Regular cardiac myocyte (primary cell): Measurements from ENCODE around the gene ERI3. TPM values are rescaled to one million over a fixed set of nuclear protein-coding genes. Genes with fewer than 3 reads are reported as not detected.

Experiments
- total RNA-seq: library from RNA; depleted of rRNA; stranded (reverse); fragments of >200 nt; gene quantifications from 2 replicates; pipeline ENCODE4 v1.2.3, GENCODE V29; 2014

ERI3 gene, protein sequence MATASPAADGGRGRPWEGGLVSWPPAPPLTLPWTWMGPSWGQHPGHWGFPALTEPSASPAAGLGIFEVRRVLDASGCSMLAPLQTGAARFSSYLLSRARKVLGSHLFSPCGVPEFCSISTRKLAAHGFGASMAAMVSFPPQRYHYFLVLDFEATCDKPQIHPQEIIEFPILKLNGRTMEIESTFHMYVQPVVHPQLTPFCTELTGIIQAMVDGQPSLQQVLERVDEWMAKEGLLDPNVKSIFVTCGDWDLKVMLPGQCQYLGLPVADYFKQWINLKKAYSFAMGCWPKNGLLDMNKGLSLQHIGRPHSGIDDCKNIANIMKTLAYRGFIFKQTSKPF
- 43.7 and 50.2 TPM in 2 replicates for total RNA-seq

DNA sequence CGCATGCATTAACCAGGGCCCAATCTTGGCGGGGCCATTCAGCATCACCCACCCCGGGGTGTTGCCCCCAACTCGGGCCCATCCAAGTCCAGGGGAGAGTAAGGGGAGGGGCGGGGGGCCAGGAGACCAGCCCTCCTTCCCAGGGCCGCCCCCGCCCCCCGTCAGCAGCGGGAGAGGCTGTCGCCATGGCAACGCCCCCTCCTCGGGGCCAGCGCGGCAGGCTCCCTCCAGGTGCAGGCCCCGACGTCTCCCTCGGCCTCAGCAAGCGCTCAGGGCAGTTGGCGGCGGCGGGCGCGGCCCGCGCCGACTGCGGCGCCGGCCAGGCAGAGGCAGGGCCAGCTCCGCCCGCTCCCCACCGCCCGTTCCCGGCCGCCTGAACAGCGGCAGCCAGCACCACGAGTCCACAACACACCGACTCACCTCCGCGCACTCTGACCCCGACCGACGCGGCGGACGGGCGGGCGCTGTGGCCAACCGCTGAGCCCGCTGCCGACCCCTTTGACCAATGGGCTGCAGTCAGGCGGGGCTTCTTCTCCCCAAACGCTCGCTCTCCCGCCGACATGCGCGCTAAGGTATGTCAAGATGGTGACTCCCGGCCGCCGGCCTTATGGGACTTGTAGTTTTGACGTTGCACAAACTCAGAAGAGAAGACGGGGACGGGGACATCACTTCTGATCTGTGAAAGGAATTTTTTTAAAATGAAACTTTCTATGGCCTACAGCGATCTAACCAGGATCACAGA is at the start of gene ERI3:
ERI3 (minus strand) TSS at position 418 of the 742 bp plus-strand sequence; CDS start at position 187, 231 bp downstream.

DNA sequence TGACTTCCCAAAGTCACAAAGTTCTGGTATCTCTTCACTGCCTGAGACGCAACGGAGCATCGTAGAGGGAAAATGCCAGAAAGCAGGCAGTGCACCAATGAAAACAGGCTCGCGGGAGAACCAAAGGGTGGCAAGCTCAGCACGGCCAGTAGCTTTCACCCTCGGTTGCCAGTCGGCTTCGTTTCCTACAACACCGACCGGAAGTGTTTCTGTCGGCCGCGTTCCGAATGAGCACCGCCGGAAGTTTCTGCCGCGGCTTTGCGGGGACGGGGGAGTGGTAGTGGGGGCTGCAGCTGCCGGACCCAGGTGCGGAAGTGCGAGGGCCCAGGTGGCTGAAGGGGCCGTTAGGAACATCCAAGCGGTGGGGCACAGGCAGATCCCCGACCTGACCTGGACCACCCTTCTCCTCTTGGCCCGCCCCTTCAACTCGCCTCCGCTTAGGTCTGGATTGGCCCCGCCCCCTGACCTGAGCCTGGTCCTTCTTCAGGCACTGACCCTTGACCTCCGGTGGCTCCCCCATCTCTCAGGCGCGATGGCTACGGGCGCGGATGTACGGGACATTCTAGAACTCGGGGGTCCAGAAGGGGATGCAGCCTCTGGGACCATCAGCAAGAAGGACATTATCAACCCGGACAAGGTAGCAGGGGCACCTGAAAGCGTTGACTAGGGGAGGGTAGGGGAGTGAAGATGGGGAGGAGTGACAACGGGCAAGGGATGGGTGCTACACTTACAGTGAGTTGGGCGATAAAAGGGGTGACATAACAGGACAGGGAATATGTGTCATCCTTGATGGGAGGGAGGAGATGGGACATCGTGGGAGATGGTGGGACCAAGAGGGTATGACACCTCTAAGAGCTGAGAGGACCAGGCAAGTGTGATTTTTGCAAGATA is 141.6 kb downstream of the ERI3 start, which contains the start of gene DMAP1:
DMAP1 (plus strand) TSS at position 250 of the 891 bp plus-strand sequence; CDS start at position 533, 283 bp downstream.

Other genes starting within 250 kb of the ERI3 start
- under 0.01 and 0.19 TPM in 2 replicates for gene KLF17, start 236.4 kb downstream of the ERI3 start, total RNA-seq
- gene KLF18, start 213.6 kb downstream of the ERI3 start, total RNA-seq = not detected in 2 replicates
- gene DMAP1, start 141.8 kb downstream of the ERI3 start, total RNA-seq = 13.2 and 33.7 TPM in 2 replicates
- gene RNF220, start 50.0 kb upstream of the ERI3 start, total RNA-seq = 58.1 and 80.9 TPM in 2 replicates